DOHH2 (cell line): ENCODE measurements around the gene CFAP77.

Experiments used
- H3F3A ChIP-seq: fragments of 200-600 bp; sonication (generic), shearing (Covaris generic); 2 replicates; pipeline ENCODE4 v1.6.0; 2016; ENCODE audit warnings: antibody characterized with exemption, mild to moderate bottlenecking; ENCODE audit not compliant: control insufficient read depth, insufficient read depth
- H3K27ac ChIP-seq: fragments of 200-600 bp; sonication (generic); 2 replicates; pipeline ENCODE4 v1.5.1; 2014; ENCODE audit warnings: low read depth, mild to moderate bottlenecking, low read length, moderate library complexity
- H3K27me3 ChIP-seq: fragments of 200-600 bp; sonication (generic); 2 replicates; pipeline ENCODE4 v1.6.1; 2014; ENCODE audit warnings: mild to moderate bottlenecking, low read length, mixed read lengths; ENCODE audit not compliant: control insufficient read depth
- H3K36me3 ChIP-seq: fragments of 200-600 bp; sonication (generic); 2 replicates; pipeline ENCODE4 v1.6.1; 2014; ENCODE audit warnings: mild to moderate bottlenecking, low read length, moderate library complexity, mixed read lengths; ENCODE audit not compliant: control insufficient read depth
- H3K4me1 ChIP-seq: fragments of 200-600 bp; sonication (generic); 2 replicates; pipeline ENCODE4 v1.6.1; 2014; ENCODE audit warnings: mild to moderate bottlenecking, low read length, mixed read lengths; ENCODE audit not compliant: control insufficient read depth
- H3K4me2 ChIP-seq: fragments of 200-600 bp; sonication (generic); 2 replicates; pipeline ENCODE4 v1.6.0; 2014; ENCODE audit warnings: mild to moderate bottlenecking, low read length, moderate library complexity
- H3K4me3 ChIP-seq: fragments of 200-600 bp; sonication (generic); 2 replicates; pipeline ENCODE4 v1.5.1; 2014; ENCODE audit warnings: mild to moderate bottlenecking, low read length, mixed read lengths
- H3K79me2 ChIP-seq: fragments of 200-600 bp; sonication (generic); 2 replicates; pipeline ENCODE4 v1.6.1; 2014; ENCODE audit warnings: mild to moderate bottlenecking, low read length, mixed read lengths; ENCODE audit not compliant: control insufficient read depth
- H3K9me2 ChIP-seq: fragments of 200-600 bp; sonication (generic); replicated peaks from 2 replicates; pipeline ENCODE4 v1.6.1; 2014; ENCODE audit warnings: mild to moderate bottlenecking, low read length, mixed read lengths; ENCODE audit not compliant: control insufficient read depth
- H3K9me3 ChIP-seq: fragments of 200-600 bp; sonication (generic); 2 replicates; pipeline ENCODE4 v1.6.1; 2014; ENCODE audit warnings: antibody characterized with exemption, low read length, mixed read lengths; ENCODE audit not compliant: control insufficient read depth, insufficient read depth
- H4K20me1 ChIP-seq: fragments of 200-600 bp; sonication (generic); 2 replicates; pipeline ENCODE4 v1.6.0; 2014; ENCODE audit warnings: low read depth, mild to moderate bottlenecking, antibody characterized with exemption, low read length, moderate library complexity; ENCODE audit not compliant: control insufficient read depth, insufficient read depth
- CTCF ChIP-seq: fragments of 200-600 bp; sonication (generic); IDR thresholded peaks from one replicate; pipeline ENCODE4 v1.5.1; 2014; ENCODE audit warnings: antibody characterized with exemption, mild to moderate bottlenecking, low read depth, low read length; ENCODE audit not compliant: poor library complexity, severe bottlenecking
- EZH2phosphoT487 ChIP-seq: fragments of 200-600 bp; sonication (generic); IDR thresholded peaks from 2 replicates; pipeline ENCODE4 v1.6.1; 2017; ENCODE audit warnings: borderline replicate concordance, mild to moderate bottlenecking, antibody characterized with exemption, low read length, moderate library complexity, mixed read lengths

CFAP77 gene

GRCh38 chr9:132616725-132617124 lies 206.7 kb downstream of the CFAP77 start:
- TF ChIP-seq CTCF, result no peak
- no peak for TF ChIP-seq EZH2phosphoT487
- no peaks in the 10 kb centered on the region for H4K20me1 ChIP-seq
- no peaks in the 10 kb centered on the region for H3K9me2 ChIP-seq
- H3F3A ChIP-seq, result peaks cover 3% of the 10 kb centered on the region; the same call in 1 of the 2 replicates
- H3K27me3 ChIP-seq, result no peaks in the 10 kb centered on the region
- H3K36me3 ChIP-seq, result peaks cover 63% of the 10 kb centered on the region
- no peaks in the 10 kb centered on the region for H3K4me1 ChIP-seq
- H3K79me2 ChIP-seq, result no peaks in the 10 kb centered on the region
- H3K9me3 ChIP-seq, result no peaks in the 10 kb centered on the region
- no peak overlapping the region for H3K4me2 ChIP-seq
- H3K4me3 ChIP-seq, result no peak overlapping the region
- no peak overlapping the region for H3K27ac ChIP-seq

- peaks cover 58% of the 10 kb centered on the region for H3K36me3 ChIP-seq
Observed at GRCh38 chr9:132622159-132622558, 212.1 kb downstream of the CFAP77 start.

More at GRCh38 chr9:132622159-132622558, 212.1 kb downstream of the CFAP77 start:
- H3K4me3 ChIP-seq, result no peak overlapping the region
- TF ChIP-seq EZH2phosphoT487, result no peak
- TF ChIP-seq CTCF, result no peak
- no peak overlapping the region for H3K4me2 ChIP-seq
- H3F3A ChIP-seq, result peaks cover 3% of the 10 kb centered on the region; the same call in 1 of the 2 replicates
- no peaks in the 10 kb centered on the region for H3K9me2 ChIP-seq
- H3K9me3 ChIP-seq, result no peaks in the 10 kb centered on the region
- H3K4me1 ChIP-seq, result no peaks in the 10 kb centered on the region
- H3K79me2 ChIP-seq, result no peaks in the 10 kb centered on the region
- H3K27me3 ChIP-seq, result no peaks in the 10 kb centered on the region
- no peak overlapping the region for H3K27ac ChIP-seq
- no peaks in the 10 kb centered on the region for H4K20me1 ChIP-seq
